Ovary (tissue), 3 donors: ENCODE measurements around the gene AFAP1.

Source experiments
- EP300 ChIP-seq: sonication (generic); formaldehyde crosslinking; IDR thresholded peaks from one replicate; pipeline ENCODE4 v1.6.1; 2017; ENCODE audit warnings: antibody characterized with exemption
- POLR2A ChIP-seq: fragments of 450-650 bp; IDR thresholded peaks from one replicate; pipeline ENCODE4 v1.6.1; 2017; ENCODE audit warnings: antibody characterized with exemption, mild to moderate bottlenecking, moderate library complexity
- TF ChIP-seq, protein P1 (sequence below), 3 donors: fragments of 450-650 bp in 2 of 3; fragments of 200-600 bp in 1 of 3; IDR thresholded peaks; one replicate each; pipeline versions ENCODE4 v1.5.1 to v1.8.0; 2016 to 2022; ENCODE audit warnings: antibody characterized with exemption in 3 of 3, mild to moderate bottlenecking in 1 of 3
- donor health status: DM: no; HTN: no; CAD: no.

DNA sequence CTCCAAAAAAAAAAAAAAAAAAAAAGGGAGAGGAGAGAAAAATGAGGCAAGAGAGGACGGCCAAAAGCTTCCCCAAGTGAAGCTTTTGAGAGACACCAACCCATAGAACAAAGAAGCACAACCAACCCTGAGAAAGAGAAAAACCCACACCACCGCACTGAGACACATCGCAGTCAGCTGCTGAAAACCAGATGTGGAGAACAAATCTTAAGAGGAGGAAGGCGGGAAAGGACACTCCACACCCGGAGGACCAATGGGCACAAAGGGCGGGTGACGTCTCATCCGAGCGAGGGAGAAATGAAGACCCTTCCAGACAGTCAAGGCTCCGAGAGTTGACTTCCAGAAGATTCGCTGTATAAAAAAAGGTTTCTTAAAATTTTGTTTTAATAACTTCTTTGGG, 112.1 kb downstream of the AFAP1 start:
- no peak for TF ChIP-seq POLR2A
- no peak for TF ChIP-seq EP300
- TF ChIP-seq, protein P1, sequence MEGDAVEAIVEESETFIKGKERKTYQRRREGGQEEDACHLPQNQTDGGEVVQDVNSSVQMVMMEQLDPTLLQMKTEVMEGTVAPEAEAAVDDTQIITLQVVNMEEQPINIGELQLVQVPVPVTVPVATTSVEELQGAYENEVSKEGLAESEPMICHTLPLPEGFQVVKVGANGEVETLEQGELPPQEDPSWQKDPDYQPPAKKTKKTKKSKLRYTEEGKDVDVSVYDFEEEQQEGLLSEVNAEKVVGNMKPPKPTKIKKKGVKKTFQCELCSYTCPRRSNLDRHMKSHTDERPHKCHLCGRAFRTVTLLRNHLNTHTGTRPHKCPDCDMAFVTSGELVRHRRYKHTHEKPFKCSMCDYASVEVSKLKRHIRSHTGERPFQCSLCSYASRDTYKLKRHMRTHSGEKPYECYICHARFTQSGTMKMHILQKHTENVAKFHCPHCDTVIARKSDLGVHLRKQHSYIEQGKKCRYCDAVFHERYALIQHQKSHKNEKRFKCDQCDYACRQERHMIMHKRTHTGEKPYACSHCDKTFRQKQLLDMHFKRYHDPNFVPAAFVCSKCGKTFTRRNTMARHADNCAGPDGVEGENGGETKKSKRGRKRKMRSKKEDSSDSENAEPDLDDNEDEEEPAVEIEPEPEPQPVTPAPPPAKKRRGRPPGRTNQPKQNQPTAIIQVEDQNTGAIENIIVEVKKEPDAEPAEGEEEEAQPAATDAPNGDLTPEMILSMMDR (IDR thresholded peaks at IDR 0.05) = no peak
